ENCODE measurements around the gene TNS3.

Gene TNS3

GRCh38 chr7:47314728-47315607, 266.9 kb downstream of the TNS3 start:
- no peak for DNase-seq

DNA sequence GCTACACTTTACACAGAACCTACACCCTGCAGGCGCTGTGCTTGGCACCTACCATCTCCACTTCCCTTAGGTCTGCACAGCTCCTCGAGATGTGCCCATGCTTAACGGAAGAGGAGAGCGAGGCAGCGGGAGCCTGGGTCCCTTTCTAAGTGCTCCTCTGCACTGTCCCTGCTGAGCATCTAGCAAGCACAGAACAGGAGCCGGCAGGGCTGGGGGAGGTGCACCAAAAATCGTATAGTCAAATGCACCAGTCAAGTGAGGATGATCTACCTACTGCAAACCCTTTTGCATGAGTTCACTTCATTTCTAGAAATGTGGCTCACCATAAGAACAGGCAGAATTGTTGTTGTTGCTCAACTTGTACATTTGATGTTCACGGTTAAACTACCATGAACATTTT, 267.7 kb downstream of the TNS3 start:
- DNase-seq: no peak

DNA sequence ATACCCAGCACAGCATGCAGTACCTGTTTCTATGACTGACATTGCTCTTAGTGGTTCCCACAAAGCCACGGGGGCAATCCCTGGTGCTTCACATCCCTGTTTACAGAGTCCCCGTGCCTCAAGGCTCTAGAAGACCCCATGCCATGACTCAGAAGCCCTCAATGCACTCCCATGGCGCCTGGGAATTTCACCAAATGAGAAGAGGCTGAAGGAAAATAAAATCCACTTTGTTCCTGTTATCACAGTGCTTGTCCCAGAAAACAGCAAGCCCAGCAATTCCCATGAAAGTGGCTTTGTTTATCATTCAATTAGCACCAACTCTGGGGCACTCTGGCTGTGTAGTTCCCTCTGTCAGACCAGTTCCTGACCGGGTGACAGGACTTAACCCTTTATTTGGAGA, 268.3 kb downstream of the TNS3 start:
- no peak for DNase-seq

GRCh38 chr7:47311891-47312290, 270.0 kb downstream of the TNS3 start:
- no peak for DNase-seq

GRCh38 chr7:47310020-47310419, 271.9 kb downstream of the TNS3 start:
- DNase-seq: no peak

DNA sequence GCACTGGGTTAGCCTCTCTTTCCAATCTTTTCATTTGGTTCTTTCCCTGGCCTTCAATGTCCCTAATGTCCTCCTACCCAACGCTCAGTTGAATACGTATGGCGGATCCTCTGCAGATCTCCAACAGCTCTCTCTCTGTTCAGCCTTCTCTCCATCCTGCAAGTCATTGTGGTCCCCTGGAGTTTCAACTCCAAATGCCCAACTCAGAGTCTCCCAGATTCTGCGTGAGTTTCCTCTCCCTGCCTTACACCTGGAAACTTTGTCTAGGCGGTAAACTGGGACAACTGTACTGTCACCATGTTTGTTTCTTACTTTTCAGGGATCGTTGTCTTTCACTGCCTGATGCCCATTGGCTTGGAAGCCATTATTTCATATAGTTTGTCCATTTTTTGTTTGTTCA, 273.1 kb downstream of the TNS3 start:
- no peak for DNase-seq

DNA sequence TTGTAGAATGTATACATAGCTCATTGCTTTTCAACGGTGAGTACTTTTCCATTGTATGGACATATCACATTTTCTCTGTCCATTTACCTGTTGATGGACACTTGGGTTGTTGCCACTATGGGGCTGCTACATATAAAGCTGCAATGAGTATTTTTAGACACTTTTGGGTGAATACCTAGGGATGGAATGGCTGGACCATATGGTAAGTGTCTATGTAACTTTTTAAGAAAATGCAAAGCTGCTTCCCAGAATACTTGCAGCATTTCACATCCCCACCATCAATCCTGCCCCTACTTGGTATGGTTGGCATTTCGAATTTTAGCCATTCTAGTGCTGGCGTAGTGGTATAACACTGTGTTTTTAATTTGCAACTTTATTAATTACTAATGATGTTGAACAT, 274.6 kb downstream of the TNS3 start:
- no peak for DNase-seq

- no peak for DNase-seq
These were observed 276.9 kb downstream of the TNS3 start for GRCh38 chr7:47304727-47305719.

- DNase-seq: no peak
These were observed 278.0 kb downstream of the TNS3 start for GRCh38 chr7:47303695-47304453.

DNA sequence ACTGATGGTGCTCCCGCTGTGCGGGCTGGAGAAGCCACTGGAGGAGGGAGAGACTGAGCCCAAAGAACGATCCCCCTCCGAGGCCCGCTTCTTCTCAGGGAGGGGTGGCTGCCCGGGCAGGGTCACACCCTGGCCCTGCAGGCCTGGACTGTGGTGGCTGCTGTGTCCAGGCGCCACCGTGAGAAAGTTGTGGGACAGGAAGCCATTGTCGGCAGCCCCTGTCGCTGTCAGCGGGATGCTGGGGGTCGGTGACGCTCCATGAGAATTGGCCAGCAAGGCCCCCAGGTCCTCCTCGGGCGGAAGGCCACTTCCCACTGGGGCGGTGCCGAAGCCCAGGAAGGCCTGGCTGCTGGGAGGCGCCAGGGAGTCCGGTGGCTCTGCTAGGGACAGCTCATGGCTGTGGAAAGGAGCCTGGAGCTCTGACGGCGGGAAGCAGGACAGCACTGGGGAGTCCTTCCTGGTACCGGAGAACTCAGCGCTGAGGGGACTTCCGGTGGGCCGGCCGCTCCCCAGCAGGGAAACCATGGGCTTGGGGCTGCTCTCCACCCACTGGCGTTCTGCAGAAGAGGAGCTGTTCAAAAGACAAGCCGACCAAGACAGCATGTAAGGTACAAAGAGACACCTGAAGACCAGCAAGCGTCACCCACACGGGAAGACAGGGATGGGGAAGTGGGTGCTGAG, 278.8 kb downstream of the TNS3 start:
- DNase-seq: no peak

GRCh38 chr7:47302560-47302959, 279.4 kb downstream of the TNS3 start:
- DNase-seq: no peak

DNA sequence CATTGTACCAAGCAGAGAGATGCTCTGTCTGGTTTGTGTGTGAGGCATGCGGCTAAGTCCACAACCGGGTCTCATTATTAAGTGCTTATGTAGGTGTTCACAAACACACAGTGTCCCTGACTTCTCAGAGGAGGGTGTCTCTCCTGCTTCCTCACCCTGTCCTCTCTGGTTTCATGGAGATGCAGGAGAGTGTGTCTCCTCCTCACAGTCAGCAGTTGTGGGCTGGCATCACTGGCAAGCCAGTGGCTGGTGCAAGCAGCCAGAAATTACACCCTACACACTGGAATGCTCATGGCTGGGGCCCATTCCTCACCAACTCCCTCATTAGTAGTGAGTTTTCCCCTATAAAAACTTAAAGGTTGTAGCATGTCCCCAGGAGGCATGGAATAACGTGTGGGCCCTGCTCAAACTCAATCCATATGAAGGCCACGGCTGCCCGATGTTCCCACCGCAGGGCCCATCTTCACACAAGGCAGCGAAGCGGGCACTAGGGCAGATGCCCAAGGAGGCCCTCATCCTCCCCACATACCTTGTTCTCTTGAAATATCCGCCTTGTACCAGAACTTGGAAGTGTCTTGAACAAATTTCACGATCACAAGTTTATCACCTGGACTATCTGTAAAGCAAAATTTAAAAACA, 280.1 kb downstream of the TNS3 start:
- no peak for DNase-seq

- DNase-seq: no peak
These were observed 280.8 kb downstream of the TNS3 start for GRCh38 chr7:47301105-47301477.

DNA sequence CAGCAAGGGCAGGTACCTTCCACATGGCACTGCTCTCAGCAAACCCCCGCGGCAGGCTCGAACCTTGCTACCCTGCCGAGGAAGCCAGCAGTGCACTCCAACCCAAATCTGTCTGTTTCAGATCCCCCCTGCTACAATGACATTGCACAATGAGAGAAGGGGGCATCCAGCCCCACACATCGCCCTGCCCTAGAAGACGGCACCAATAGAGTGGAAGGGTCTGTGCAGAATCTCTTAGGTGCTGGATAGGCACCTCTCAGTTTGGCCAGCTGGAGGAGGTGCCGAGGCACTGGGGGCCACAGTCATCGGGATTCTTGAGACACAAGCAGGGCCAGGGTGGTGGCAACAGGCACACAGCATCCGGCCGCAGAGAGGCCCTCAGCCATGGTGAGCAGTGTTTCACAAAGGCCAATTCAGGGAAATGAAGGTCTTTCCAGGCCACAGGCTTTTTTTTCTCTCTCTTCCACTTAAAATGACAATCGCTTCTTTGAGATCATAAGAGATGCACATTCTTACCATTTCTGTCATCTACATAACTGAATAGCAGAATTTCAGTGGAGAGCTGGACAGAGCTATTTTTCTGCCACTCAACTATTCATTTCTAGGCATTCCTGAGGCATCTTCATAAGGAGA, 281.3 kb downstream of the TNS3 start:
- DNase-seq: no peak

- no peak for DNase-seq
These were observed 282.4 kb downstream of the TNS3 start for GRCh38 chr7:47299496-47299895.

GRCh38 chr7:47298636-47299035, 283.3 kb downstream of the TNS3 start:
- DNase-seq: no peak

GRCh38 chr7:47297120-47297519, 284.8 kb downstream of the TNS3 start:
- DNase-seq: no peak

DNA sequence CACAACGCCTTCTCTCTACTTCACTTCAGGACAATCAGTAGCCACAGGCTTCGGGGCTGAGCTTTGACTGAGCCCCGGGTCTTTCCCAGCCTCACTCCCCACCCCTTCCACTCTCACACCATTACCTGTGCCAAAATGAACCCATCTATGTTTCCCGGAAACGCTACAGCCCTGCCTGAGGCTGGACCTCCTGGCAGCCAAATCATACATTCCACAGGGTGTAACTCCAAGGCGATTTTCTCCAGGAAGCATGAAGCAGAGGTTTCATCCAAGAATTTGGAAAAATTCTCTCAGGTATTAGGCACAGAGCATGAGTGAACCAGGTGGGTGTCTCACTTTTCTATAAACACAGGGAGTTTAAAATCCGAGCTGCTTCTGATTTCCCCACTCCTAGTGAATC, 286.3 kb downstream of the TNS3 start:
- DNase-seq: no peak

- no peak for DNase-seq
These were observed 287.2 kb downstream of the TNS3 start for GRCh38 chr7:47294556-47295222.

DNA sequence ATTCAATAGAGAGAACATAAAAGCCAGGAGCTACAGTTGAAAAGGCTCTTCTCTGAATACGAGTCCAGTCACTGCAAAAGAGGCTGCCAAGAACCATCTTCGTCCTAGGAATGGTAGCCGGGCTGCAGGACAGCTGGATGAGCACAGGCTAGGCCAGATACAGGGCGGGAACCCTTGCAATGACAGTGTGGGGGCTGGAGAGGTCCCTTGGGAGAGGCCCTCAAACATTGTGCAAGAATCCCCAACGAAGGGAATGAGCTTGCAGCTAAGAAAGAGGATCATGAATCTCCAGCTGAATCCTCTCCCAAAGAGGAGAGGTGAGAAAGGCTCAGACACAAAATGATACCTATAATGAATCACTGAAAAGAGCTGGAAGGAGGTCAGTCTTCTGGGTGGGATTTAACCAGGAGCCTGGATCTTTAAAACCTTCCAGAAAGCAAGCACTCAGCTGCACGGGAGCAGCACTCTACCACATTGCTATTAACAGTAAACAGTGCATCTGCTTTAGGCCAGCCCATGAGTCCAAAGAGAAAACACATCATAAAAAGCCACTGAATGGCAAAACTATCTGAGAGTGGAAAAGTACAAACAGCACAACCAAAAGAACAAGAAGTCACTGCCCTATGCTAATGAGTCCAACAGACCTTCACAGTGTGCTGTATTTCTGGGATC, 287.9 kb downstream of the TNS3 start:
- no peak for DNase-seq

Measured in CD4-positive, alpha-beta T cell treated with Interleukin-15 for 1 hour (primary cell).